HepG2 (cell line): ENCODE measurements around the gene ZBTB9. TPM values are rescaled to one million over a fixed set of nuclear protein-coding genes. Genes with fewer than 3 reads are reported as not detected.

Source experiments
- AHR ChIP-seq: IDR thresholded peaks from 2 replicates; pipeline ENCODE4 v1.6.1; 2018; ENCODE audit warnings: missing genetic modification reagents, missing compliant biosample characterization
- CCAR2 ChIP-seq: fragments of 200-400 bp; formaldehyde crosslinking; optimal IDR thresholded peaks from 2 replicates; pipeline ENCODE3; 2018; ENCODE audit warnings: low read depth, mild to moderate bottlenecking, low read length, moderate library complexity
- DMAP1 ChIP-seq: IDR thresholded peaks from 2 replicates; pipeline ENCODE4 v1.6.1; 2016
- DMTF1 ChIP-seq: sonication (generic); formaldehyde crosslinking; IDR thresholded peaks from 2 replicates; pipeline ENCODE4 v1.4.0; 2020; ENCODE audit warnings: mild to moderate bottlenecking, missing genetic modification reagents
- EED ChIP-seq: sonication (generic); formaldehyde crosslinking; IDR thresholded peaks from 2 replicates; pipeline ENCODE4 v1.5.0; 2020; ENCODE audit warnings: mild to moderate bottlenecking, missing genetic modification reagents
- ELK4 ChIP-seq: sonication (generic); formaldehyde crosslinking; IDR thresholded peaks from 2 replicates; pipeline ENCODE4 v1.9.0; 2021; ENCODE audit warnings: missing genetic modification reagents, borderline replicate concordance
- FOXK1 ChIP-seq: sonication (generic); formaldehyde crosslinking; IDR thresholded peaks from 2 replicates; pipeline ENCODE4 v1.4.0; 2020; ENCODE audit warnings: low read depth, missing genetic modification reagents, borderline replicate concordance
- MXD4 ChIP-seq: IDR thresholded peaks from 2 replicates; pipeline ENCODE4 v1.6.1; 2016; ENCODE audit warnings: mild to moderate bottlenecking, missing biosample characterization, missing genetic modification reagents
- MXI1 ChIP-seq: IDR thresholded peaks from 3 replicates; pipeline ENCODE4 v1.6.1; 2012; ENCODE audit warnings: low read depth, low read length, inconsistent platforms, borderline replicate concordance
- NFE2L1 ChIP-seq: sonication (generic); formaldehyde crosslinking; IDR thresholded peaks from 2 replicates; pipeline ENCODE4 v1.4.0; 2020; ENCODE audit warnings: missing genetic modification reagents, mild to moderate bottlenecking, borderline replicate concordance
- PCBP1 ChIP-seq: fragments of 200-400 bp; formaldehyde crosslinking; IDR thresholded peaks from 2 replicates; pipeline ENCODE4 v1.6.1; 2017; ENCODE audit warnings: mild to moderate bottlenecking, low read depth, low read length, borderline replicate concordance
- RAD21 ChIP-seq: fragments of 450-650 bp; formaldehyde crosslinking; IDR thresholded peaks from 2 replicates; pipeline ENCODE4 v1.5.0; 2020; ENCODE audit warnings: mild to moderate bottlenecking
- RBM39 ChIP-seq: fragments of 200-400 bp; formaldehyde crosslinking; IDR thresholded peaks from one replicate; pipeline ENCODE4 v1.6.1; 2018; ENCODE audit warnings: antibody characterized with exemption, mild to moderate bottlenecking, low read depth, low read length; ENCODE audit not compliant: poor library complexity, severe bottlenecking
- REL ChIP-seq: sonication (generic); formaldehyde crosslinking; conservative IDR thresholded peaks from 2 replicates; pipeline ENCODE4 v1.8.0; 2022; ENCODE audit warnings: mild to moderate bottlenecking, missing genetic modification reagents, moderate library complexity
- REXO4 ChIP-seq: sonication (generic); formaldehyde crosslinking; IDR thresholded peaks from 2 replicates; pipeline ENCODE4 v1.8.0; 2022; ENCODE audit warnings: missing genetic modification reagents, mild to moderate bottlenecking, borderline replicate concordance
- RNF2 ChIP-seq: fragments of 450-650 bp; conservative IDR thresholded peaks from 2 replicates; pipeline ENCODE4 v1.6.1; 2016; ENCODE audit warnings: low read depth
- SPEN ChIP-seq: sonication (generic); formaldehyde crosslinking; IDR thresholded peaks from 2 replicates; pipeline ENCODE4 v1.5.1; 2020; ENCODE audit warnings: low read depth, mild to moderate bottlenecking, missing genetic modification reagents
- STAG1 ChIP-seq: sonication (generic); formaldehyde crosslinking; IDR thresholded peaks from 2 replicates; pipeline ENCODE4 v1.4.0; 2020; ENCODE audit warnings: missing genetic modification reagents
- TBL1XR1 ChIP-seq: fragments of 150-350 bp; IDR thresholded peaks from 2 replicates; pipeline ENCODE4 v1.6.1; 2014; ENCODE audit warnings: borderline replicate concordance, low read length; ENCODE audit not compliant: partially characterized antibody
- ZBTB26 ChIP-seq: IDR thresholded peaks from 2 replicates; pipeline ENCODE4 v1.6.1; 2016; ENCODE audit warnings: missing compliant biosample characterization, missing genetic modification reagents, borderline replicate concordance
- ZFP41 ChIP-seq: sonication (generic); formaldehyde crosslinking; IDR thresholded peaks from 2 replicates; pipeline ENCODE4 v1.4.0; 2020; ENCODE audit warnings: mild to moderate bottlenecking, missing genetic modification reagents, borderline replicate concordance
- ZNF670 ChIP-seq: sonication (generic); formaldehyde crosslinking; IDR thresholded peaks from 2 replicates; pipeline ENCODE4 v1.8.0; 2022; ENCODE audit warnings: mild to moderate bottlenecking, missing genetic modification reagents, borderline replicate concordance
- ZNF747 ChIP-seq: sonication (generic); formaldehyde crosslinking; IDR thresholded peaks from 2 replicates; pipeline ENCODE4 v1.8.1; 2023; ENCODE audit warnings: missing genetic modification reagents, mild to moderate bottlenecking, borderline replicate concordance
- ZNF773 ChIP-seq: sonication (generic); formaldehyde crosslinking; IDR thresholded peaks from 2 replicates; pipeline ENCODE4 v1.4.0; 2020; ENCODE audit warnings: missing genetic modification reagents, borderline replicate concordance
- ZNF780A ChIP-seq: sonication (generic); formaldehyde crosslinking; IDR thresholded peaks from 2 replicates; pipeline ENCODE4 v1.8.0; 2022; ENCODE audit warnings: mild to moderate bottlenecking, missing genetic modification reagents, moderate library complexity
- polyA plus RNA-seq, 8 experiments: library from polyadenylated mRNA; depleted of rRNA in 3 of 8; stranded (reverse) in 7 of 8; unstranded in 1 of 8; fragments of >200 nt; fragmentation: Illumina TruSeq in 4 of 8; extraction: Trizol in 4 of 8; gene quantifications; 2 replicates each; pipeline versions ENCODE4 v1.2.1 to v1.2.3, GENCODE V29; 2011 to 2016; ENCODE audit warnings: low read depth in 4 of 8, missing spikeins in 1 of 8, mixed read lengths in 1 of 8; ENCODE audit not compliant: insufficient read depth in 1 of 8
- total RNA-seq, 5 experiments: library from RNA; depleted of rRNA; stranded (reverse); fragments of >200 nt; fragmentation: Illumina TruSeq; extraction: Trizol; gene quantifications; 2 replicates each; pipeline ENCODE4 v1.2.3, GENCODE V29; 2016; ENCODE audit warnings: low read depth in 1 of 5

ZBTB9 gene
- total and polyA plus RNA-seq, 2 of the 13 experiments (the other 11 are each of a cell fraction or from before 2014, with no cell fraction given), result 5.3 to 9.2 TPM

- TF ChIP-seq SPEN, result 0 out of 2 replicates have a peak, but pooled peaks have one; percentile 38
- peak; percentile 9; the same call in 1 of the 2 replicates for TF ChIP-seq STAG1
- TF ChIP-seq EED (CRISPR knock-in tag), result peak; percentile 63; the same call in 1 of the 2 replicates
- TF ChIP-seq MXD4 (CRISPR knock-in tag), result 0 out of 2 replicates have a peak, but pooled peaks have one; percentile 42
- TF ChIP-seq ELK4 (CRISPR knock-in tag), result no peak
- peak; percentile 27; the same call in 1 of the 2 replicates for TF ChIP-seq ZNF773 (CRISPR knock-in tag)
- TF ChIP-seq NFE2L1 (CRISPR knock-in tag), result peak; percentile 72; the same call in 1 of the 2 replicates
- 0 out of 2 replicates have a peak, but pooled peaks have one; percentile 32 for TF ChIP-seq ZNF780A (CRISPR knock-in tag)
- TF ChIP-seq REXO4 (CRISPR knock-in tag), result 0 out of 2 replicates have a peak, but pooled peaks have one; percentile 71
- TF ChIP-seq RBM39, result peak; percentile 51
- TF ChIP-seq TBL1XR1, result no peak
- 0 out of 3 replicates have a peak, but pooled peaks have one; percentile 38 for TF ChIP-seq MXI1
- peak; percentile 90 for TF ChIP-seq RNF2
- no peak for TF ChIP-seq DMTF1 (CRISPR knock-in tag)
- peak; percentile 38; the same call in 1 of the 2 replicates for TF ChIP-seq DMAP1
- TF ChIP-seq ZNF747, result peak; percentile 27; the same call in 1 of the 2 replicates
- TF ChIP-seq AHR (CRISPR knock-in tag), result 0 out of 2 replicates have a peak, but pooled peaks have one; percentile 72
- no peak for TF ChIP-seq CCAR2
- TF ChIP-seq FOXK1, result 0 out of 2 replicates have a peak, but pooled peaks have one; percentile 27
- peak; percentile 62; the same call in 1 of the 2 replicates for TF ChIP-seq ZBTB26
- TF ChIP-seq ZNF670 (CRISPR knock-in tag), result 0 out of 2 replicates have a peak, but pooled peaks have one; percentile 58
- TF ChIP-seq ZFP41 (CRISPR knock-in tag), result peak; percentile 51; the same call in 1 of the 2 replicates
- 0 out of 2 replicates have a peak, but pooled peaks have one; percentile 25 for TF ChIP-seq PCBP1
- TF ChIP-seq RAD21 (CRISPR knock-in tag), result no peak
- TF ChIP-seq REL (CRISPR knock-in tag), result no peak
These were observed 26.0 kb upstream of the ZBTB9 start (continued) for GRCh38 chr6:33428224-33428965.
